HG03039 (cell line): Measurements from ENCODE around the gene PTCD1.

Experiments
- ATAC-seq: cut with Tn5 transposase; IDR thresholded peaks from one replicate; pipeline ENCODE4 v1.9.1; 2021; ENCODE audit warnings: mild to moderate bottlenecking, moderate library complexity; ENCODE audit not compliant: unreplicated experiment

PTCD1 gene

GRCh38 chr7:99438573-99439480 is at the start of gene PTCD1, which contains the start of gene CPSF4:
TSS of gene PTCD1 (minus strand) at chr7:99438798. CDS start at chr7:99435242, 3,556 bp downstream.
TSS of gene CPSF4 (plus strand) at chr7:99438943. CDS start at chr7:99439083, 140 bp downstream.
- ATAC-seq, result peak; percentile 86

GRCh38 chr7:99485094-99485493 is 46.5 kb upstream of the PTCD1 start:
- ATAC-seq, result no peak

GRCh38 chr7:99478464-99479440 is 40.2 kb upstream of the PTCD1 start:
- no peak for ATAC-seq

- no peak for ATAC-seq
Observed at GRCh38 chr7:99476107-99476506, 37.5 kb upstream of the PTCD1 start.

- no peak for ATAC-seq
Observed at GRCh38 chr7:99473315-99473596, 34.7 kb upstream of the PTCD1 start.

GRCh38 chr7:99472561-99473314 is 34.1 kb upstream of the PTCD1 start, which contains the start of gene ZNF789:
TSS of gene ZNF789 (plus strand) at chr7:99472890. CDS start at chr7:99476457, 3,567 bp downstream.
- peak; percentile 95 for ATAC-seq

GRCh38 chr7:99469381-99470065 is 30.9 kb upstream of the PTCD1 start:
- no peak for ATAC-seq

- ATAC-seq, result no peak
Observed at GRCh38 chr7:99468336-99468918, 29.8 kb upstream of the PTCD1 start.

GRCh38 chr7:99465421-99465768 is 26.8 kb upstream of the PTCD1 start:
- no peak for ATAC-seq

- no peak for ATAC-seq
Observed at GRCh38 chr7:99461221-99461620, 22.6 kb upstream of the PTCD1 start.

- ATAC-seq, result no peak
Observed at GRCh38 chr7:99460651-99461050, 22.1 kb upstream of the PTCD1 start.

GRCh38 chr7:99459087-99459486 is 20.5 kb upstream of the PTCD1 start:
- no peak for ATAC-seq

- ATAC-seq, result no peak
Observed at GRCh38 chr7:99457650-99458493, 19.3 kb upstream of the PTCD1 start.

- no peak for ATAC-seq
Observed at GRCh38 chr7:99457050-99457649, 18.6 kb upstream of the PTCD1 start.

GRCh38 chr7:99456288-99456687 is 17.7 kb upstream of the PTCD1 start:
- no peak for ATAC-seq

- ATAC-seq, result no peak
Observed at GRCh38 chr7:99455874-99456273, 17.3 kb upstream of the PTCD1 start.

GRCh38 chr7:99453105-99453504 is 14.5 kb upstream of the PTCD1 start:
- ATAC-seq, result no peak

GRCh38 chr7:99452541-99452940 is 13.9 kb upstream of the PTCD1 start:
- no peak for ATAC-seq

- ATAC-seq, result no peak
Observed at GRCh38 chr7:99451936-99452335, 13.3 kb upstream of the PTCD1 start.
